Measurements from ENCODE around the gene RUBCN.

Gene RUBCN

DNA sequence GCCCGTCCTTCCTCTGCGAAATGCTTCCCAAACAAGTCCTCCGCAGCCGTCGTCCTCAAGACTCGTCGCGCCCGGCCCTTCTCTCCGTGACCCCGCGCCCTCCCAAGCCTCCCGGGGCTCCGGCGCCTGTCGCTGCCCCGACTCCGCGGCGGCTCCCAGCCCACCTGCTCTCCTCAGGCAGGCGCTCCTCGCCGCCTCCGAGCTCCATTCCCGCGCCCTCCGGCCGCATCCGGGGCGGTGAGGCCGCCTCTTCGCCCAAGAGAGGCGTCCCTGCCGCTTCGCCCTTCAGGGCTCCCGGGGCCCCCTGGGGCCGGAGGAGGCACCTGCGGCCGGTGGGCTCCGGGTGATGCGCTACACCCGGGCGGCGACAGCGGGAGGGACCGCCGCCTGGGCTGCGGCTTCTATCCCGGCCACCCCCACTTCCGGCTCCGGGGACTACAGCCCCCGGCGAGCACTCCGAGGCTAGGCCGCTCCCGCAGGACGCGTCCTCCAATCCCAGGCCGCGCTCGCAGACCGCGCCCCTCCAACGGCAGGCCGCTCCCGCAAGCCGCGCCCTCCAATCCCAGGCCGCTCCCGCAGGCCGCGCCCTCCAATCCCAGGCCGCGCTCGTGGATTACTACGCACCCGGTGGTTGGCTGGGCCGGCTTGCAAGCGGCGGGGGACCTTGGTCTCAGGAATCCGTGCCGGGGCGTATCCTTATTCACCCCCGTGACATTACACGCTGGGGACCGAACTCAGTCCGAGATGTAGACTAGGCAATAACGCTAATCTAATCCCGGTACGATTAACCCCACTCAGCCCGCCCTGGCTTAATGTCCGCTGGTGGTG is at the start of gene RUBCN:
TSS of gene RUBCN (minus strand) at position 414 of the 828 bp plus-strand sequence. CDS start at position 229, 185 bp downstream.
- peak; percentile 96 for DNase-seq

DNA sequence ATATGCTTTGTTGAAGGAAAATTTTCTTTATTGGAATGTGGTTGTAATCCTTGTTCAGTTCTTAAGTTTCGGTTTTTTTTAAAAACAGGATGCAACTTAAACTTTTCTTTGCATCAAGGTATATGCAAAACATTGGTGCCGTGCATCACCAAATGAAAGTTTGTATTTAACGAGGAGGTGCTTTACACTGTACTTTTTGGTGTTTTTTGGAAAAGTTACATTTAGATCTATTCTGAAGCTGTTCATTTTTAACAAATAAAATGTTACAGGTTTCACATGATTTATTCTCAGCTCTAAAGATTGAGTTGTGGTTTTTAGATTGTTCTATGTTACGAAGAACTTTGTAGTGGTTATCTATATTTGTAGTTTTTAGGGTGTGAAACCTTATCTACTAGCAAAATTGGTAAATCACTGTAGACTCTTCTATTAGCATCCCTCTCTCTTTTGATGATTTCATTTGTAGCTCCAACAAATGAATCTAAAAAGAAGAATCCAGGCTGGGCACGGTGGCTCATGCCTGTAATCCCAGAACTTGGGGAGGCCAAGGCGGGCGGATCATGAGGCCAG is 47.4 kb upstream of the RUBCN start:
- DNase-seq: no peak

DNA sequence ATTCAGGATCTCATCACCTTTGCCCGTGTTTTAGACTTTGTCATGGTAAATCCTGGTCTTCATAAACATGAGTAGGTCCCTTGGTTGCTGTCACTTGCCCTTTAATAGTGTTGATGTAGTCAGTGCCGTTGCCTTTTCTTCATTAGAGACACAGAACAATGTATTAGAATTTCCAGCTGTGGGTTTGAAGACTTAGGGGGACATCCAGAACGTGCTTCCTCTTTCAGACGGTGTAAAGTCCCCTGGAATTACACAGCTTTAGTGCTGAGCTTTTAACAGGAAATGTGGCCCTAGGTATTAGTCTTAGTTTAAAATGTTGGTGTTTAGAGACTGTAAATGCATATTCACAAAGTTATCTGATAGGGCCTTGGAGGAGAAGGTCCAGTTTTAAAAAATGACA is 45.5 kb upstream of the RUBCN start:
- DNase-seq: no peak

DNA sequence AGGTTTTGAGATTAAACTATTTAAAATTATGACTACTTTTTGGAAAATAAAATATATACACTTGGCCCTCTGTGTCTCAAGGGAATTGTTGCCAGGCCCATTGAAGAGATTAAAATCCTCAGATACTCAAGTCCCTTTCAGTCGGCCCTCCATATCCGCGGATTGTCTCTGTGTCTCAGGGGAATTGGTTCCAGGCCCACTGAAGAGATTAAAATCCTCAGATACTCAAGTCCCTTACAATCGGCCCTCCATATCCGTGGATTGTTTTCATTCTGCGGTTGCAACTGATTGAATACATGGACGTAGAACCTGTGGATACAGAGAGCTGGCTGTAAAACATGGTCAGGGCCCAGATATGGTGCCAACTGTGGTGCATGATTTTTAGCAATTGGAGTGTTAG is 38.6 kb upstream of the RUBCN start:
- no peak for DNase-seq

DNA sequence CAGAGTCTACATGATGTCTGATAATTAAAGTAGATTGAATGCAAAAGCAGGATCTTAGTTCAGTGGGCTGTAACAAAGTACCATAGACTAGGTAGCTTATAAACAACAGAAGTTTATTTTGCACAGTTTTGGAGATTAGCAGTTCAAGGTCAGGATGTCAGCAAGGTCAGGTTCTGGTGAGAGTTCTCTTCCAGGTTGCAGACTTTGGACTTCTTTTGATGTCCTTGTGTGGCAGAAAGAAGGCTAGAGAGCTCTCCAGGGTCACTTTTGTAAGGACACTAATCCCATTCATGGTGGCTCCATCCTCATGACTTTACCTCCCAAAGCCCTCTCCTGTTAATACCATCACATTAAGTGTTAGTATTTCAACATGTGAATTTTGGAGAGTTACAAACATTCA is 25.1 kb upstream of the RUBCN start:
- no peak for DNase-seq

DNA sequence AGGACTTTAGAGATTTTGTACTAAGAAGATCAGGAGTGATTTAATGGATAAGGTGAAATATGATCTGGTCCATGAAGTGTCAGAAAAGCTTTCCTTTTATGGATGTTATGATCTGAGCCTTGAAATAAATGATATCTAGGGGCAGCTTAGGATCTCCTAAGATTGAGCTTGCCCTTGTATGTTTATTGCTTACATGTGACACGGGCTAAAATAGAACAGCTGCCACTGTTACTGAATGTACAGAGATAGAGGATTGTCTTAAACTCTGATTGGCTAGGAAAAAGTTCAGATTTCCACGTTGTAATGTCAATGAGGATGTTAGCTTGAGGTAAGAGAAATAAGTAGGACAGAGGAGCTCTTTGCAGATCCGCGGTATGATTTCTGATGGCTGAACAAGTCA is 21.8 kb upstream of the RUBCN start:
- DNase-seq: no peak

DNA sequence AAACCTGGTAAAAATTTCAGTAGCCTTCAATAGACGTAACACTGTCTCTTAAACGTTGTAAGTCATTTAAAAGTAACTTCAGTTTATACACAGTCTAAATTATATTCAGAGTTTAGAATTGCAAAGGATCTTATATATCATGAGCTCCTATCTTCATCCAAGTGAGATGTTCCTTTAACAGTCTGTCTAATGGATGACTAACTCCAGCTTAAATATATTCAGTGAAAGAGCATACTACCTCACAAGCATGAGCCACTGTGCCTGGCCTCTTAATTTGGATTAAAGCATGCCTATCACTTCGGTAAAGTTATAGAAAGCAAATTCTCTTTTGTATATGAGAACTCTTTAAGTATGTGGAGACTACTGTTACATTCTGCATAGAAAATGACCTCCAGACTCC is 20.0 kb upstream of the RUBCN start:
- no peak for DNase-seq

DNA sequence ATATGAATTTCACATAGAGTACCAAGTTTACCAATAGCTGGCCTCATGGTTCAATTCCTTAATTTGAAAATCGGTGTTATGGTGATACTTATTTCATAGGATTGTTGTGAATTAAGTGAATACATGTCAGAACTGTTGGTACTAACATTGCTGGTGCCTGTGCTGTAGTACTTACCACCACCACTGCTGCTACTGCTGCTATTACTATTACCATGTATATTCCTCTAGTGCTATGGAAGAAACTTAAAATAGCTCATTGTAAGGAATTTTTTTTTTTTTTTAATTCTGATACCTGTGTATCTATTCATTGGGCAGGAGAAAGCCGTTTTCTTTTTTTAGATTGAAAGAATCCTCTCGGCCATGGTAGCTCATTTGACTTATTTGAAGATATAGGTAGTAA is 16.6 kb upstream of the RUBCN start:
- DNase-seq: no peak

DNA sequence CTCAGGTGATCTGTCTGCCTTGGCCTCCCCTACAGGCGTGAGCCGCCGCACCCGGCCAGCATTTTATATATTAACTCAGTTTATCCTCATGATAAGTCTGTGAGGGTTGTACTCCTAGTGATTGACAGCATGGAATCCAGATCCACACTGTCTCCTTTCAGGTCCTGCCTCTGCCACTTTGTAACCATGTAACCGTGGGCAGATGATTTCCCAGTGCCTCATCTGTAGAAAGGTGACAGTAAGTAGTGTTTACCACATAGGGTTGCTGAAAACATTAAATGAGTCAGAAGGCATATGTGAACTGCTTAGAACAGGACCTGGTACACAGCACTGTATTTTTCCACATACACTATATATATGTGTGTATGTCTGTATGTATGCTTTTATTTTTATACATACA is 15.4 kb upstream of the RUBCN start:
- DNase-seq: peak; percentile 56

DNA sequence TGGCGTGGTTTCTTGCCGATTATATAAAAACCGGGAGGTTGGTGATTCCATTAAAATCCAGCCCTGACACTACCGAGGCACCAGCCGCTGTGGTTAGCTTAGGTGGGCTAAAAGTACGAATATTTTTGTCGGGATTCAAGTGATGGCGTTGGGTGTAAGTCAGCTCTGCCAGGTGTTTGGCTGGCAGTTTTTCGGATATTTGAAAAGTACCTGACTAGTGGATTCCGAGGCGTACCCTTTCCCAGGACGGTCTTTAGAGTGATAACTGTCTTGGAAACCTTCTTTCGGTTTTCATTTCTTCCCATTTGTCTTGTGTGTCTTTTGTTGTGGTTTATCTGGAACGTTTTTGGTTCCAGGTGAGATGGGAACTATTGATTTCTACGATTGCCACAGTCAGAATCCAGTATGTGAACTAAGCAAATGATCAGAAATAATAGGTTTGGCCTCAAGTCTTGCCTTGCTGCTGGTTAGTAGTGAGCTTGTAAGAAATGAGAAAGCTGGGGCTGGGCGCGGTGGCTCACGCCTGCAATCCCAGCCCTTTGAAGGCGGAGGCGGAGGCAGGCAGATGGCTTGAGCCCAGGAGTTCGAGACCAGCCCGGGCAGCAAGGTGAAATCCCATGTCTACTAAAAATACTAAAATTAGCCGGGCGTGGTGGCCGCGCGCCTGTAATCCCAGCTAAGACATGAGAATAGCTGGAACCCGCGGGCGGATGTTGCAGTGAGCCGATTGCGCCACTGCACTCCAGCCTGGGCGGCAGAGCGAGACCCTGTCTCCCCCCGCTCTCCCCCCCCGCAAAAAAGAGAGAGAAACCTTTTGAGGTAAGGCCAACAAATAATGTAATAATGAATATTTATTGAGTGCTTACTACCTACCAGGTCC is 14.4 kb upstream of the RUBCN start:
- DNase-seq: peak; percentile 58

DNA sequence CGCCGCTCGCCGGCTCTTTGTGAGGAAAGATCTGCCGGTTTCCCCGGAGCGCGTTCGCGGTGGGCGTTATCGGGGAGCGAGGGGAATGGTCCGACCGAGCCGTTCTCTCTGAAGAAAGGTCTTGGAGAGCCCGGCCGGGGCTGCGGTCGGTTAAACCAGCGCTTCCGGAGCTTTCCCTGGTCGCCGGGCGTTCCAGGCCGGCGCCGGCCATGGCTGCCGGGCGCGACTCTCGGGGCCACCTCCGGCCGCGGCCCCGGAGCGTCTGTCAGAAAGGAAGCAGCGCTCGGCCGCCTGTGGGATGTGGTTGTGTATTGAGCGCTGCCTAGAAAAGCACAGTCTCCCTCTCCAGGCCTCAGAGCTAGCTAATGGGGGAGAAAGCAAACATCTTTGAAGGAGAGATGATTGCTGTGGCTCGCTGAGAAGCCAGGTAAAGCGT is 13.7 kb upstream of the RUBCN start:
- DNase-seq: peak; percentile 43

DNA sequence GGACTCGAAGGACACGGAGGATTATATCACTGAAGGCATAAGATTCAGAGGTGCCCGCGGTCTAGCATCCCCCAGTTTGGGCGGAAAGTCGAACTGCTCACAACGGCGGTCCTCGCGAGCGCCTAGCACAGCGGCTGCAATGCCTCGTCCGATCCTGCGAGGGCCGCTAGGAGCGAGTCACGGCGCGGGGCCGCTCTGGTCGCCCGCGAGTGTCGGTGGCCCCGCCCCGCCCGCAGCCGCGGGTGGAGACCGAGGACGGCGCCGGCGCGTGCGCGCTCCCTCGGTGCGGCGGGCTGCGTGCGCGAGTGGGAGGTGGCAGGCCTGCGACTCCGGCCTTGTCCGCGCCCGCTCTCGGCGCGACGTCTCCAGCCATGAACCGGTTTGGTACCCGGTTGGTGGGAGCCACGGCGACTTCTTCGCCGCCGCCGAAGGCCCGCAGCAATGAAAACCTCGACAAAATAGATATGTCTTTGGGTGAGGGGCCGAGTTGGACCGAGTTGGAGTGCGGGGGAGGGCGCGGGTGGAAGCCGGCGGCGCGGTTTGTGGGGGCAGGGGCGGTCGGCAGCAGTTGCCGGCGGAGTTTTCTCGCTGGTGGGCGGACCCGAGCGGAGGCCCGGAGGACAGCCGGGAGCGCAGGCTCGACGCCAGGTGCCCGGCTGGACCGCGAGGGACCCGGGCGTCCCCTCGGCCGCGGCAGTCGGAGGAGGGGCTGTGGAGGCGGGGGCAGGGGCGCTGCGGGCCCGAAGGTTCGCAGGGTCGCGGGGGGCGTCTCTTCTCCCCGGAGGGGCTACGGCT is 13.1 kb upstream of the RUBCN start, which contains the start of gene FYTTD1:
TSS of gene FYTTD1 (plus strand) at position 283 of the 795 bp plus-strand sequence. CDS start at position 372, 89 bp downstream.
- peak; percentile 82 for DNase-seq

DNA sequence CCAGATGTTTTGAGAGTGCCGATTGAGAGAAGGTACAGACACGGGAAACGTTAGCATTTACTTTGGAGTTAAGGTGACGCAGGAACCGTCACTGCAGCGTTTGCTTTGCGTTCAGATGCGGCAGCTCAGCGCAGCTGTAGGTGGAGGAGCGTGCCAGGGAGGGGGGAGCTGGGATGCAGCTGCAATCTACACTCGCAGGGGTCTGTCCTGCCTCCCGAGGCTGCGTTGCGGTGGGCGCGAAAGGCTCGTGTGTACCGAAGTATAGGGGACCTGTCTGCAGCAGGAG is 12.6 kb upstream of the RUBCN start:
- peak; percentile 65 for DNase-seq

DNA sequence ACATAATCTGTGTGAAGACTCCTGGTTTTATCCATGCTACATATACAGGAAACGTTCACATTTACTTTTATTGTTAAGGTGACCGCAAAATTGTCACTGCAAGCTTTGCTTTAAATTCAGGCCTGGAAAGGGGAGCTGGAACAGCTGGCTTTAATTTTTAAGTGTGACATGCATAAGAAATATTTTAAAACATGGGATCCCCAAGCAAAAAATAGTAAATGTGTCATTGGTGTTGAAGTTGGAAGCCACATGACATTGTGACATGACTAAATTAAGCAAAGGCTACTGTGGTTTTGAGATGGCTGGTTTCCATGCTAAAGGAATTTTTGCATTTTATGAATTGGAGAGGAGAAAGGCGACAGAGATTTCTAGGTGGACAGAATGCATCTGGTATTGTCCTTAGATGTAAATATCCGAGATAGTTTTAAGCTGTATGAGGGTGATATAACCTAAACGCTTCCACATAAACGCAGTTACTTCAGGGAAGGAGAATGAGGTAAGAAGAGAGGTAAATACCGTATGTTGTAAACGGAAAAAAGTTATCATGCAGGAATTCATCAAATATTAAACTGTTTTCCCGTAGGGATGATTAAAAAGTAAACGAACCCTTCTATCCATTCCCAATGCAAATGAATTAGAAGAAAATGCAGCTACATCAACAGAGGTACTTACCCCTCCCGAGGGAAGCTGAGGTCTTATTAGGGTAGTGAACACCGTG is 12.1 kb upstream of the RUBCN start:
- no peak for DNase-seq

DNA sequence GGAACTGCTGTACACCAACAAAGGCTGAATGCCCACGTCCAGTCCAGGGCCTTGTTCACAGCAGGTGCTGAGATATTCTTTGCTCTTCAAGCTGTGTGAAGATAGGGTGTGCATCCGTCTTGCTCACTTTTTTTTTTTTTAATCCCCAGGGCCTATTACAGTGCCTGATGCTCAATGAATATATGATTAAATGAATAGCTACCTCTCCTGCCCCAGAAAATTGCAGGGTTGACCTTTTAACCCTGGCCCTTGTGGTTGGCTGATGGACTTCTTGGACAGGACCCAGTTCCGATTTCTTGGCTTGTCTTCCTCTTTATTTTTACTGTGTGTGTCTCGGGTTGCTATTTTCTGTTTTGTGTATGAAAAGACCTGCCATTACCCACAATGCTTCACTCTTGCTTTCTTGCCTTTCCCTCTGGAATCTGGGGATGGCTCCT is 10.1 kb upstream of the RUBCN start:
- DNase-seq: no peak

DNA sequence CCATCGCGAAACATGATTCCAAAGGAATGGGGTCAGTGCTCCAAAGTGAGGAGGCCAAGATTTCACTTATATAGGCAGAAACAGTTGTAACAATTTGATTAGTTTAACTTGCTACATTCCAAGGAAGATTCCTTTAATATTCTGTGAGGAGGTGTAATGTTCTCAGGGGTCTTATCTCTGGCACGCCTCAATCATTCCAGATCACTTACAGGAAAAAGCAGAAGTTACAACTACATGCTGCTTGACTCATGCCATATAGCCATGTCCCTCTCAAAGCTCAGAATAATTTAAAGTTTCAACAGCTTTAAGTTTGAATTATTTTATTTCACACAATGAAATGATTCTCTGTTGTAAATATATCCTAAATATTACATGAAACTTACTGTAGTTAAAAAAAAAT is 9.5 kb upstream of the RUBCN start:
- DNase-seq: no peak

DNA sequence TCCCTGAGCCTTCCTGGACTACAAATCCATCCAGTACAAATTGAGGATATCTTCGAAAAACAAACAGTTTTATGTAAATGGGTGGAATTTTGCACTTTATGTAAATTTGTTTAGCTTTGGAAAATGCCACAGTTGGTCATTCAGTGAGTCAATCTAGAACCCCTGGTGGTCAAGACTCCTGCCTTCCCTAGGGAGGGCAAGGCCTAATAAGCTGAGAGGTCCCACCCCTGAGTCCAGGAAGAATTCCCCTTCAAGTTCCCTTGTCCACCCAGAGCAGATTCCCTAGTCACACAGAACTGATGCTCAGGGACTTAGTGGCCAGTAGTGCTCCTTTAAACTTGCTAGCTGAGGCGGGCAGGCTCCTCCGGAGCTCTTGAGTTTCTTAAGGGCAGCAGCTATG is 6.1 kb upstream of the RUBCN start:
- no peak for DNase-seq

DNA sequence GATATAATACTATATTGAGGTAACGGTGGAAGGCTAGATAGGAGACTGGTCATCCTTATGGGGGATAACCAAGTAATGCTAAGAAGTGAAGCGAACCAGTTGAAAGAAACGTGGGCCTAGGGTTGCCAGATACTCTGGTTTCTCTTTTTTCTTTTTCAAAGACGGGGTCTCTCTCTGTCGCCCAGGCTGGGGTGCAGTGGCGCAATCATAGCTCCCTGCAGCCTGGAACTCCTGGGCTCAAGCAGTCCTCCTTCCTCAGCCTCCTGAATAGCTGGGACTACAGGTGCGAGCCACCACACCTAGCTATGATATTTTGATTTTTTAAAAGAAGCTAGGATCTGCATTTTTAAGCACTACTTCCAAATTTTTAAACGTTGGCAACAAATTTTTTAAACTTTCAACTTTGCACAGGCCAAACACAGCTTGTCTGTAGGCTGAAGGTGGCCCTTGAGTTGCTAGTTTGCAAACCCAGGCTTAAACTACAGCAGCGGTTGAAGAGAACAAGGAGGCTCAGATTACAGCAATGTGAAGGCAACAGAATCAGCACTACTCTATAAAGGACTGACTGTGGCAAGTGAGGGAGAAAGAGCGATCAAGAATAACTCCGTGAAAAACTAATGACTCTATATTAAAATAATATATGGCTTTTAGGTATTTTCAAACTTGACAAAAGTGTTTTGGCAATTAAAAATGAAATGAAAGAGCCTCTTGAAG is 1.2 kb upstream of the RUBCN start:
- DNase-seq: no peak

DNA sequence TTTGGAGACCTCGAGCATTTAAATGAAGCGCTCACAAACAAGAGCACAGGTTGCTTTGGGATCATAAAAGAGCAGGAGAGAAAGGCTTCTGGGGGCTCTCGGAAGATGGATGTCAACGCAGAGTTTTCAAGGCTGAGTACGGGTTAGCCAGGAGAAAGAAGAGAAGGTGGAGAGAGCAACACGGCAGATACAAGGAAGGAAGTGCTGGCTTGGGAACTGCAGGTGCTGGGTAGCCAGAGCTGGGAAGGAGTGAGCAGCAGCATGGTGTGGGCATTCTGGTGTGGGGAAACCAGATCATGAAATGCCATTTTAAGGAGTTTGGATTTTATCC is 580 bp upstream of the RUBCN start:
- no peak for DNase-seq

DNA sequence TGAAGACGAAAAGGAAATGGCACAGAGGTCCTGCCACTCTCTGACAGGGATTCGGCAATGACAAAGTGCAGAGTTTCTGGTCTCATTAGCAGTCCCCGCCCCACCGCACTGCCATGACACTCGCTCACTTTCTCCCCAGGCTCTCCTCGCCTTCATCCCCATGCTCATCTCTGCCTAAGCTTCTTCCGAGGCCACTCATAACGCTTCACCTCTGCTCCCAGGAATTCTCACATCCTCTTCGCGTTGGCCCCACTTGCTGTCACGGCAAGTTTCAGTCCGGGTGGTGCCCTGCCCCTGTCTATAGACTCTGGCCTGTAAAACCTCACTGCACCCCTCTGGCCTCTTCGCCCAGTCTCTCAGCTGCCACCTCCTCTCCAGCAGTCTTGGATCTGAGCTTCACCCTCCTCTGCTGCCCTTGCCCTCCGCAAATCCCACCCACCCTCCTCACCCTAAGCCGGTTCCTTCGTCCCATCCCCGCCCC is 654 bp downstream of the RUBCN start:
- DNase-seq: peak; percentile 59

DNA sequence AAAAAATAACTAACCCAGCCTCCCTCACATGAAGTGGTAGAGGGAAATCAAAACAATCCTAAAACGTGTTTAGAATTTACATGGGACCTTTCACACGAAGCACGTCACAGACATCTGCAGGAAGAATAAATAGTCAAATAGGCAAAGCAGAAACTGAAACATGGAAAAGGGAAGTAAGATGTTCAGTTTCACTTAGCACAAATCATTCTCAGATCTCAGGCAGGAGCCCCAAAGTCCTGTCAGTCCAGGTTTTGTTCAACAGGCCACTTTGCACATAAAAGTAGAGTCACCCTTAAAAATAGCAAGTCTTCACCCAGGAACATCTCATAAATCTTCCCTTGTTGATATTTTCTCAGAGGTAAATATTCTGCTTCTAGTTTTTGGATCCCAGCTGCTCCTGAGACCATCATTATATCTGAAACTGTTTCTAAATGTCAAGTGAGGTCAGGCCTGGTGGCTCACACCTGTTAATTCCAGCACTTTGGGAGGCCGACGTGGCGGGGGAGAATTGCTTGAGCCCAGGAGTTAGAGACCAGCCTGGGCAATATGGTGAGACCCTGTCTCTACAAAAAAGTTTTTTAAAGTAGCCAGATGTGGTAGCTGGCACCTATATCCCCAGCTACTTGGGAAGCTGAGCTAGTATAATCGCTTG is 1.9 kb downstream of the RUBCN start:
- DNase-seq: no peak
